Measurements from ENCODE around the gene HK1.

- TF ChIP-seq CTCF (IDR thresholded peaks at IDR 0.05): no peak
- TF ChIP-seq POLR2A (IDR thresholded peaks at IDR 0.05): no peak
Observed at GRCh38 chr10:69234447-69234846, 43.8 kb upstream of the HK1 start.
